Measurements from ENCODE around the gene CACNA1F.

- TF ChIP-seq EZH2 (IDR thresholded peaks at IDR 0.05; ENCODE audit: insufficient read depth, poor library complexity, severe bottlenecking) (no peak), EZH2phosphoT487 (IDR thresholded peaks at IDR 0.05; ENCODE audit: insufficient read depth, low read depth) (no peak)
These were observed 16.9 kb upstream of the CACNA1F start for GRCh38 chrX:49250066-49250465.

All from GM23248 (cell line).